Esophagus muscularis mucosa (tissue), 3 donors: ENCODE results near the gene DPPA2.

Experiments
- CTCF ChIP-seq, 3 experiments: fragments of 200-600 bp in 2 of 3; fragments of 450-650 bp in 1 of 3; sonication (generic) in 2 of 3; IDR thresholded peaks; one replicate each; pipeline ENCODE4 v1.5.1; 2017 to 2019; ENCODE audit warnings: antibody characterized with exemption in 3 of 3, mild to moderate bottlenecking in 2 of 3, moderate library complexity in 1 of 3
- POLR2A ChIP-seq: fragments of 450-650 bp; IDR thresholded peaks from one replicate; pipeline ENCODE4 v1.6.1; 2017; ENCODE audit warnings: antibody characterized with exemption, moderate library complexity, mild to moderate bottlenecking, low read depth

- TF ChIP-seq POLR2A (no peak), CTCF (IDR thresholded peaks at IDR 0.05) (no peak)
Measured at GRCh38 chr3:109257269-109257668, 59.0 kb downstream of the DPPA2 start.
